ENCODE measurements around the gene TNFRSF8.

Gene TNFRSF8

DNA sequence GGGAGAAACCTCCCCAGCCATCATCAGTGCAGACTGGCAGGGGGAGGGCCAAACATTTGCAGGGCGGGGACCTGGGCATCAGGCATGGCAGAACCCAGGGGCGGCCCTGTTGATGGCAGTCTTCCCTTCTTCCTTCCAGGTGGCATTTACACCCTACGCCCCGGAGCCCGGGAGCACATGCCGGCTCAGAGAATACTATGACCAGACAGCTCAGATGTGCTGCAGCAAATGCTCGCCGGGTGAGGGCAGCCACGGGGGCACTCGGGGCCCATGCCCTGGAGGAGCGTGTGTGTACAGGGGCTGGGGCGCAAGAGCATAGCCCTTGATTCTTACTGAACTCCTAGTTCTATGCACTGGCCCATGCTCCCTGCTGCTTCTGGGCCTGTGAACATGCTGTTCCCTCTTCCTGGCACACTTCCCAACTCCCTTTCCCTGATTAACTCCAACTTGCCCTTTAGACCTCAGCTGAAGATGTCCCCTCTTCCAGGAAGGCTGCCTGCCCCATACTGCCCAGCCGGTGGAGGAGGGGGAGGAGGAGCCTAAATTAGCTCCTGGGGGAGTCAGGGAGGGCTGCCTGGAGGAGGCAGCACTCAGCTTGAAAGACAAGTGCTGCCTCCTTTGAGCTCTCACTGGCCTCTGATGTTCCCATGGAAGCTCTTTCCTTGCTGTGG, 125.7 kb downstream of the TNFRSF8 start:
- Histone ChIP-seq H3K4me2 (no peak overlapping the region), H4K20me1 (ENCODE audit: insufficient read depth) (peaks cover 16% of the 10 kb centered on the region; the same call in 1 of the 2 replicates), H3K27me3 (ENCODE audit: insufficient read depth, low read depth) (no peaks in the 10 kb centered on the region), H3K79me2 (ENCODE audit: insufficient read depth, low read depth) (peaks cover 37% of the 10 kb centered on the region; the same call in 1 of the 2 replicates), H2AFZ (ENCODE audit: low read depth) (no peak overlapping the region), H3K9ac (no peak overlapping the region), H3K4me1 (ENCODE audit: low read depth, poor library complexity, severe bottlenecking) (no peaks in the 10 kb centered on the region), H3K4me3 (IDR thresholded peaks at IDR 0.05; ENCODE audit: insufficient read depth, low read depth, low read length) (no peak overlapping the region), H3K36me3 (ENCODE audit: insufficient read depth) (no peaks in the 10 kb centered on the region), H3K27ac (no peak overlapping the region)
- TF ChIP-seq, protein P1, sequence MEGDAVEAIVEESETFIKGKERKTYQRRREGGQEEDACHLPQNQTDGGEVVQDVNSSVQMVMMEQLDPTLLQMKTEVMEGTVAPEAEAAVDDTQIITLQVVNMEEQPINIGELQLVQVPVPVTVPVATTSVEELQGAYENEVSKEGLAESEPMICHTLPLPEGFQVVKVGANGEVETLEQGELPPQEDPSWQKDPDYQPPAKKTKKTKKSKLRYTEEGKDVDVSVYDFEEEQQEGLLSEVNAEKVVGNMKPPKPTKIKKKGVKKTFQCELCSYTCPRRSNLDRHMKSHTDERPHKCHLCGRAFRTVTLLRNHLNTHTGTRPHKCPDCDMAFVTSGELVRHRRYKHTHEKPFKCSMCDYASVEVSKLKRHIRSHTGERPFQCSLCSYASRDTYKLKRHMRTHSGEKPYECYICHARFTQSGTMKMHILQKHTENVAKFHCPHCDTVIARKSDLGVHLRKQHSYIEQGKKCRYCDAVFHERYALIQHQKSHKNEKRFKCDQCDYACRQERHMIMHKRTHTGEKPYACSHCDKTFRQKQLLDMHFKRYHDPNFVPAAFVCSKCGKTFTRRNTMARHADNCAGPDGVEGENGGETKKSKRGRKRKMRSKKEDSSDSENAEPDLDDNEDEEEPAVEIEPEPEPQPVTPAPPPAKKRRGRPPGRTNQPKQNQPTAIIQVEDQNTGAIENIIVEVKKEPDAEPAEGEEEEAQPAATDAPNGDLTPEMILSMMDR (conservative IDR thresholded peaks at IDR 0.05; ENCODE audit: low read depth, low read length): no peak

DNA sequence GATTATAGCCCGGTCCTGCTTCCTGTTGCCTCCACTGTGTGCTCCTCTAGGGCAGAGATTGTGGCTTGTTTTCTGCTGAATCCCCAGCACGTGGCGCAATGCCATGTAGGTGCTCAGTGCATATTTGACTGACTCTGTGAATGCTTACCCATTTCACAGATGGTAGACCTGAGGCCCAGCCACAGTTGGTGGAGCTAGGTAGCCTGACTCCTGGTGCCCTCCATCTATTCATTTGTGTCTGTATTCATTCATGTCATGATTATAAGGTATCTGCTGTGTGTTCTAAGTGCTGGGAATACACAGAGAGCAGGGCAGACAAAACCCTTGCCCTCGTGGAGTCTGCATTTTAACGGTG, 126.2 kb downstream of the TNFRSF8 start:
- Histone ChIP-seq H3K4me2 (no peak overlapping the region), H3K4me1 (ENCODE audit: low read depth, poor library complexity, severe bottlenecking) (no peaks in the 10 kb centered on the region), H3K79me2 (ENCODE audit: insufficient read depth, low read depth) (peaks cover 32% of the 10 kb centered on the region; the same call in 1 of the 2 replicates), H3K36me3 (ENCODE audit: insufficient read depth) (no peaks in the 10 kb centered on the region), H3K4me3 (IDR thresholded peaks at IDR 0.05; ENCODE audit: insufficient read depth, low read depth, low read length) (no peak overlapping the region), H3K27ac (no peak overlapping the region), H4K20me1 (ENCODE audit: insufficient read depth) (peaks cover 16% of the 10 kb centered on the region; the same call in 1 of the 2 replicates), H2AFZ (ENCODE audit: low read depth) (no peak overlapping the region), H3K9ac (no peak overlapping the region), H3K27me3 (ENCODE audit: insufficient read depth, low read depth) (no peaks in the 10 kb centered on the region)
- TF ChIP-seq, protein P1 (conservative IDR thresholded peaks at IDR 0.05; ENCODE audit: low read depth, low read length): no peak

DNA sequence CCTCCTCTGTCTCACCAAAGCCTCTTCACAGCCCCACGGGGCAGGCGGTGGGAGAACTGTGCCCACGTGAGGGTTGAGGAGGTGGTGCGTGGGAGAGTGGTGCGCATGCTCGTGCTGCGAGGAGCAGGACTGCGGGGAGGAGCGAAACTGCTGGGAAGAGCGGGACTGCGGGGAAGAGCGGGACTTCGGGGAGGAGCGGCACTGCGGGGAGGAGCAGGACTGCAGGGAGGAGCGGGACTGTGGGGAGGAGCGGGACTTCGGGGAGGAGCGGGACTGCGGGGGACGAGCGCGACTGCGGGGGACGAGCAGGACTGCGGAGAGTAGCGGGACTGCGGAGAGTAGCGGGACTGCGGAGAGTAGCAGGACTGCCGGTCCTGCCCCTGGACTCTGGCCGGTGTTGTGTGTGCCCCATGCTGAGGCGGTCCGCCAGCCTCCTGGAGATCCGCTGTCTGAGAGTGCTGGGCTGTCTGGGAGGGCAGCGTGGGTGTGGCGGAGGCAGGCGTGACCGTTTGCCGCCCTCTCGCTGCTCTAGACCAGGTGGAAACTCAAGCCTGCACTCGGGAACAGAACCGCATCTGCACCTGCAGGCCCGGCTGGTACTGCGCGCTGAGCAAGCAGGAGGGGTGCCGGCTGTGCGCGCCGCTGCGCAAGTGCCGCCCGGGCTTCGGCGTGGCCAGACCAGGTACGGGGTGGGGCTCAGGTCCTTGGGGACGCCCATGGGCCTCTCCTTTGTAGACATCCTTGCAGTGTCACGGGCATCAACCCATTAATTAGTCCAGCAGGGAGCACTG, 128.3 kb downstream of the TNFRSF8 start:
- TF ChIP-seq, protein P1 (conservative IDR thresholded peaks at IDR 0.05; ENCODE audit: low read depth, low read length): no peak
- peaks cover 16% of the 10 kb centered on the region; the same call in 1 of the 2 replicates for H4K20me1 ChIP-seq (ENCODE audit: insufficient read depth)
- no peak overlapping the region for H2AFZ ChIP-seq (ENCODE audit: low read depth)
- H3K4me3 ChIP-seq (IDR thresholded peaks at IDR 0.05; ENCODE audit: insufficient read depth, low read depth, low read length): no peak overlapping the region
- no peaks in the 10 kb centered on the region for H3K36me3 ChIP-seq (ENCODE audit: insufficient read depth)
- H3K79me2 ChIP-seq (ENCODE audit: insufficient read depth, low read depth): peaks cover 16% of the 10 kb centered on the region; the same call in 1 of the 2 replicates
- no peak overlapping the region for H3K4me2 ChIP-seq
- no peaks in the 10 kb centered on the region for H3K4me1 ChIP-seq (ENCODE audit: low read depth, poor library complexity, severe bottlenecking)
- no peak overlapping the region for H3K27ac ChIP-seq
- no peak overlapping the region for H3K9ac ChIP-seq
- no peaks in the 10 kb centered on the region for H3K27me3 ChIP-seq (ENCODE audit: insufficient read depth, low read depth)
